ENCODE measurements around the gene DSTN. TPM values are rescaled to one million over a fixed set of nuclear protein-coding genes. Genes with fewer than 3 reads are reported as not detected.

The DSTN gene
- total and polyA plus RNA-seq, 2 donors (not counting 1 experiment from before 2014, with no cell fraction given) = 6.6 to 13.4 TPM

DNA sequence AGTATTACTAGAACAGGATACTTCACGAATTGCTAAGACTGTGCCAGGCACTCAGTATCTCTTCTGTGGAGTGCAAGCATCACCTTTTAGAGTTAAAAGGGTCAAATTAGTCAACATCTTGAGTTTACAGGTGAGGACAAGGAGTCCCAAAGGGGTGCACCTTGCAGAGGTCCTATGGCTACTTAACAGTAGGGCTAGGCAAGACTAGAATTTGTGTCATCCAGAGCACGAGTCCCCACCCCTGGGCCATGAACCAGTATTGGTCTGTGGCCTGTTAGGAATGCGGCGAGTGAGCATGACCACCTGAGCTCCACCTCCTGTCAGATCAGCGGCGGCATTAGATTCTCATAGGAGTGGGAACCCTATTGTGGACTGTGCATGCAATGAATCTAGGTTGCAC is 10.5 kb upstream of the DSTN start:
- Histone ChIP-seq H3K36me3 (replicated peaks in 1 of 2; ENCODE audit: control extremely low read depth in 1 of 2, control insufficient read depth in 1 of 2, extremely low read depth in 1 of 2, insufficient read depth in 2 of 2, low read length in 1 of 2) (no peaks in the 10 kb centered on the region), H3K79me2 (ENCODE audit: control insufficient read depth, insufficient read depth, low read length) (no peaks in the 10 kb centered on the region), H3K27me3 (replicated peaks in 1 of 4; ENCODE audit: control extremely low read depth in 1 of 4, control insufficient read depth in 3 of 4, insufficient read depth in 4 of 4, low read length in 3 of 4) (no peaks in the 10 kb centered on the region), H3K9me3 (ENCODE audit: control extremely low read depth in 1 of 3, control insufficient read depth in 2 of 3, insufficient read depth in 1 of 3, low read length in 2 of 3) (no peaks in the 10 kb centered on the region), H3K4me3 (ENCODE audit: control extremely low read depth in 1 of 5, extremely low read depth in 1 of 5, insufficient read depth in 1 of 5, low read depth in 2 of 5, low read length in 4 of 5) (no peak overlapping the region), H3K27ac (ENCODE audit: low read length in 2 of 2) (no peak overlapping the region), H3K9ac (ENCODE audit: low read length) (no peak overlapping the region), H2AFZ (ENCODE audit: insufficient read depth, low read depth, low read length, poor library complexity, severe bottlenecking) (no peak overlapping the region), H3K4me2 (replicated peaks; ENCODE audit: low read depth, low read length, poor library complexity, severe bottlenecking) (no peak overlapping the region), H3K4me1 (ENCODE audit: control insufficient read depth in 2 of 2, insufficient read depth in 2 of 2, low read length in 2 of 2) (no peaks in the 10 kb centered on the region), H4K20me1 (ENCODE audit: control insufficient read depth, insufficient read depth, low read length, poor library complexity, severe bottlenecking) (no peaks in the 10 kb centered on the region)
- Mint-ChIP-seq H3K27me3 (peaks cover 9% of the 10 kb centered on the region), H3K4me1 (no peaks in the 10 kb centered on the region), H3K4me3 (no peak overlapping the region), H3K9me3 (ENCODE audit: insufficient read depth) (no peaks in the 10 kb centered on the region), H3K27ac (no peak overlapping the region)
- DNase-seq (no peak), ATAC-seq (ENCODE audit: low read depth) (no peak)
- WGBS (ENCODE audit: insufficient coverage) = 89% methylated on average over 6 of the region's 6 CpGs
- CTCF ChIA-PET = no interaction called here
- TF ChIP-seq EZH2 (IDR thresholded peaks at IDR 0.05; ENCODE audit: borderline replicate concordance, insufficient read depth, low read depth, low read length, poor library complexity, severe bottlenecking) = no peak
- TF ChIP-seq, protein P1, sequence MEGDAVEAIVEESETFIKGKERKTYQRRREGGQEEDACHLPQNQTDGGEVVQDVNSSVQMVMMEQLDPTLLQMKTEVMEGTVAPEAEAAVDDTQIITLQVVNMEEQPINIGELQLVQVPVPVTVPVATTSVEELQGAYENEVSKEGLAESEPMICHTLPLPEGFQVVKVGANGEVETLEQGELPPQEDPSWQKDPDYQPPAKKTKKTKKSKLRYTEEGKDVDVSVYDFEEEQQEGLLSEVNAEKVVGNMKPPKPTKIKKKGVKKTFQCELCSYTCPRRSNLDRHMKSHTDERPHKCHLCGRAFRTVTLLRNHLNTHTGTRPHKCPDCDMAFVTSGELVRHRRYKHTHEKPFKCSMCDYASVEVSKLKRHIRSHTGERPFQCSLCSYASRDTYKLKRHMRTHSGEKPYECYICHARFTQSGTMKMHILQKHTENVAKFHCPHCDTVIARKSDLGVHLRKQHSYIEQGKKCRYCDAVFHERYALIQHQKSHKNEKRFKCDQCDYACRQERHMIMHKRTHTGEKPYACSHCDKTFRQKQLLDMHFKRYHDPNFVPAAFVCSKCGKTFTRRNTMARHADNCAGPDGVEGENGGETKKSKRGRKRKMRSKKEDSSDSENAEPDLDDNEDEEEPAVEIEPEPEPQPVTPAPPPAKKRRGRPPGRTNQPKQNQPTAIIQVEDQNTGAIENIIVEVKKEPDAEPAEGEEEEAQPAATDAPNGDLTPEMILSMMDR (IDR thresholded peaks at IDR 0.05) = no peak
- POLR2A ChIA-PET = no interaction called here
- intact Hi-C loops (cut with micrococcal nuclease) = no loop called here

DNA sequence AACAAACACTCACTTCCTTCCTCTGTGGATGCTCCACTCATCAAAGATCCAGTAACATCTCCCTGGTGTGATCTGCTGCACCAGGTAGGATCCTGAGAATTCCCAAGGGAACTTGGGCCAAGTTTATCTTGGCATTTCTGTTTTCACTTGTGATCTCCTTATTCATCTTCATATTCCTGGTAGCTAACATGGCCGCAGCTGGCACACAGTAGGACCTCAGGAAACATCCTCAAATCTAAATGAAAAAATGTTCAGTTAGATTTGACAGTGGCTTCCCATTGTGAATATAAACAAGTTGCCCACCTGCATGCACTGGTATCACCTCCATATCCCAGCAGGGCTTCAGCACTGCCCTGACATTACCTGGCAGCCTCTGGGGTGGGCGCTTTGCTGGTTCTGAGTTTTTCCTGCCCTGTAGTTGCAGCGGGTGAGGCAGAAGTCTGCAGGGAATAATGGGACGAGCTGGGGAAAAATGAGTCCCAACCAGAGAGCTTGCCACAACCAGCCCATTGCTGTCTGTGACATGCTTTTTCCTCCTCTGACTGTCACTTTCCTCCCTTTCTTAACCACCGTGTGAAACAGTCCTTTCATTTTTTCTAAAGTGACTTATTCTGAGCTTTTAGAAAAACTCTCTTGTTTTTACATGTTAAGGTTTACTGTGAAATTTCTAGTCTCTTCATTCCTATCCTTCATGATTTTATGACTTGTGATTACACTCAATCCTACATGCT is 9.4 kb upstream of the DSTN start:
- TF ChIP-seq, protein P1 (IDR thresholded peaks at IDR 0.05) = no peak
- no peak for TF ChIP-seq EZH2 (IDR thresholded peaks at IDR 0.05; ENCODE audit: borderline replicate concordance, insufficient read depth, low read depth, low read length, poor library complexity, severe bottlenecking)

More for the DNA sequence above, 9.4 kb upstream of the DSTN start:
- Histone ChIP-seq H2AFZ (ENCODE audit: insufficient read depth, low read depth, low read length, poor library complexity, severe bottlenecking) (no peak overlapping the region), H3K9ac (ENCODE audit: low read length) (no peak overlapping the region), H4K20me1 (ENCODE audit: control insufficient read depth, insufficient read depth, low read length, poor library complexity, severe bottlenecking) (no peaks in the 10 kb centered on the region), H3K27me3 (replicated peaks in 1 of 4; ENCODE audit: control extremely low read depth in 1 of 4, control insufficient read depth in 3 of 4, insufficient read depth in 4 of 4, low read length in 3 of 4) (no peaks in the 10 kb centered on the region), H3K9me3 (ENCODE audit: control extremely low read depth in 1 of 3, control insufficient read depth in 2 of 3, insufficient read depth in 1 of 3, low read length in 2 of 3) (no peaks in the 10 kb centered on the region), H3K4me1 (ENCODE audit: control insufficient read depth in 2 of 2, insufficient read depth in 2 of 2, low read length in 2 of 2) (no peaks in the 10 kb centered on the region), H3K79me2 (ENCODE audit: control insufficient read depth, insufficient read depth, low read length) (no peaks in the 10 kb centered on the region), H3K36me3 (replicated peaks in 1 of 2; ENCODE audit: control extremely low read depth in 1 of 2, control insufficient read depth in 1 of 2, extremely low read depth in 1 of 2, insufficient read depth in 2 of 2, low read length in 1 of 2) (no peaks in the 10 kb centered on the region), H3K27ac (ENCODE audit: low read length in 2 of 2) (no peak overlapping the region), H3K4me2 (replicated peaks; ENCODE audit: low read depth, low read length, poor library complexity, severe bottlenecking) (no peak overlapping the region), H3K4me3 (ENCODE audit: control extremely low read depth in 1 of 5, extremely low read depth in 1 of 5, insufficient read depth in 1 of 5, low read depth in 2 of 5, low read length in 4 of 5) (no peak overlapping the region)
- Mint-ChIP-seq H3K4me1 (no peaks in the 10 kb centered on the region), H3K27ac (no peak overlapping the region), H3K9me3 (ENCODE audit: insufficient read depth) (no peaks in the 10 kb centered on the region), H3K4me3 (no peak overlapping the region), H3K27me3 (peaks cover 9% of the 10 kb centered on the region)
- ChIA-PET POLR2A (no interaction called here), CTCF (no interaction called here)
- no peak for DNase-seq
- 100% methylated on average over 1 of the region's 5 CpGs for WGBS (ENCODE audit: insufficient coverage)
- ATAC-seq (ENCODE audit: low read depth) = no peak
- intact Hi-C loops (cut with micrococcal nuclease) = no loop called here

All from B cell (primary cell).